ENCODE measurements around the gene DLX5. TPM values are rescaled to one million over a fixed set of nuclear protein-coding genes. Genes with fewer than 3 reads are reported as not detected.

The DLX5 gene
- total RNA-seq, 3 donors from 2014 or later = not detected

DNA sequence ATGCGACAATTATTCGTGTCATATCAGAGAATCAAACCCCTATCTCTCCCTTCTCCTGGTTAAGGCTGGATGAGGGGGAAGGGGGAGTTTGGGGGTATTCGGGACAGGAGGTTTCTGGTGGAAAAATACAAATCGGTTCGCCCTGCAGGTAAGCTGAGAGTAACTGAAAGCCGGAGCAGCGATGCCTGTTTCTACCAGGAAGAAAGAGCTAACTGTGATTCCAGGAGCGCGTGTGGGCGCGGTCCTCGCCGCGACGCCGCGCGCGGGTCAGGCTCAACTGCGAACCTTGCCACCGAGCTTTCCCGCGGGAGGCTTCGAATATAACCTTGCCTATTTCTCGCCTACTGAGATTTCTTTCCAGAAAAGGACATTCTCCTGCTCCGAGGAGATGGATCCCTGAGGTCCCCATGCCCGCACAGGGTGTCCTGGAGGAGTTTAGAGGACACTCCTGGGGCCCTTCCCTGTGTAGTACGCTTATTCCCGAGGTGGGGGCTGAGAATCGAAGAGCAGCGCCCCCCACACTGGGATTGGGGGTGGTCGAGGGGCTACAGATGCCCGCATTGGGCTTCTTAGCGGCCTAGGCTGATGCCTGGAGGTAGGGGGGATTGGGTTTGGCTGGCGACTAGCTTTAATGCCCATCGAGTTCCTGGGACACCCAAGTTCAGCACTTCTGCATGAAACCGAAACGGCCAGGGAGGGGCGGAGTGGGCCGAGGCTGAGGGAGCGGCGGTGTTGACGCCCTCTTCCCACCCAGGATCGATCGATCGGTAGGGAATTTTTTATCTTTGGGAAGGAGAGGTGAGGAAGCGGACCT, 32.2 kb downstream of the DLX5 start:
- H3K9me3 Mint-ChIP-seq = no peaks in the 10 kb centered on the region
- peaks cover 82% of the 10 kb centered on the region for H3K27me3 Mint-ChIP-seq (ENCODE audit: low read depth)
- DNase-seq (no peak), ATAC-seq (no peak)
- H3K4me1 Mint-ChIP-seq (ENCODE audit: low read depth) = no peaks in the 10 kb centered on the region
- H3K4me3 Mint-ChIP-seq = no peak overlapping the region
- H3K36me3 Mint-ChIP-seq (ENCODE audit: insufficient read depth) = no peaks in the 10 kb centered on the region

DNA sequence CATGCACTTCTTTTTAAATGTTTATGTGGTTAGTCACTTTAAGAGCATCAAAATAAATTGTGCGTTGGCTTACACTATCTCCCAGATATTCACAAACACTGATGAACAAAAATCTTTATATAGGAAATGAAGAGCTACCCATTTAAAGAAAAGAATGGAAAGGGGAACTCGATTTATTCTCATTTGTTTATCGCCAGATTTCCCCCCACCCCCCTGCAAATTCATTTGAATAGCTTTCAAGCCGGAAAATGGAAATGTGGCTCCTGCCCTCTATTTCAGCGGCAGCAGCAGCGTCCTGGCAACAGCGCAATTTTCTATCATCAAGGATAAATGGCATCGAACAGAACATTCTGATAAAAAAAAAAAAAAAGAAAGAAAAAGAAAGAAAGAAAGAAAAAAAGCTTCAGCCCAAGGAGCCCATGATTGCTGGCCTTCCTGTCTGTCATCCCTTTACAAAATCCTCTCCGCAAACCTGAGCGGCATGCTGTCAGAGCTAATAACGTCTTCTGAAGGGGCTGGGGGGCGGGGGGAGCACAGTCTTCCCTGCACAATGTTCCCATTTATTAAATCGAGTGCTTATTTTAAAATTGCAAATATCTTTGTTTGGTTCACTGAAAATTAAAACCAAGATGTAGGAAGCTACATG, 33.0 kb downstream of the DLX5 start:
- H3K4me1 Mint-ChIP-seq (ENCODE audit: low read depth) = no peaks in the 10 kb centered on the region
- DNase-seq (no peak), ATAC-seq (no peak)
- no peaks in the 10 kb centered on the region for H3K36me3 Mint-ChIP-seq (ENCODE audit: insufficient read depth)
- H3K9me3 Mint-ChIP-seq = no peaks in the 10 kb centered on the region
- no peak overlapping the region for H3K4me3 Mint-ChIP-seq
- H3K27me3 Mint-ChIP-seq (ENCODE audit: low read depth) = peaks cover 78% of the 10 kb centered on the region

DNA sequence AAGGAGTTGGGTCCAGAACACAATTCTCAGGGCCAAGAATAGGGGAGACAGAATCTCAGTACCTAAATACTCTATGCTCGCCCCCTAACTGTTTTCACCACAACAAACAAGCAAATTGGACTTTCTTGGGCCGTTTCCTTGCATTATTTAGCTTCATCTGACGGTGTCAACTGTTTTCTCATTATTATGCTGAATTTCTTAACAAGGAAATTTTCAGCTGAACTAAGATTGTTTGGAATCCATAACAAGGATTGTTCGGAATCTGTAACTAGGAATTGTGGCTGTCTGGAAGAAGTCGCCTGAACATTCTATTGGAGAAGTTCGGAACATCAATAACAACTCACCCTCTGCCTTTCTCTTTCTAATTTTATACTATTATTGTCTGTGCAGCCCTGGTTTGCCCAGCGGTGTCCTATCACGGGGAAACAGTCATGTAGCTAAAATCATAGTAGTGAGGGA, 34.7 kb downstream of the DLX5 start:
- no peak for DNase-seq
- no peaks in the 10 kb centered on the region for H3K9me3 Mint-ChIP-seq
- ATAC-seq = no peak
- no peak overlapping the region for H3K4me3 Mint-ChIP-seq
- H3K36me3 Mint-ChIP-seq (ENCODE audit: insufficient read depth) = no peaks in the 10 kb centered on the region
- H3K4me1 Mint-ChIP-seq (ENCODE audit: low read depth) = no peaks in the 10 kb centered on the region
- peaks cover 72% of the 10 kb centered on the region for H3K27me3 Mint-ChIP-seq (ENCODE audit: low read depth)

DNA sequence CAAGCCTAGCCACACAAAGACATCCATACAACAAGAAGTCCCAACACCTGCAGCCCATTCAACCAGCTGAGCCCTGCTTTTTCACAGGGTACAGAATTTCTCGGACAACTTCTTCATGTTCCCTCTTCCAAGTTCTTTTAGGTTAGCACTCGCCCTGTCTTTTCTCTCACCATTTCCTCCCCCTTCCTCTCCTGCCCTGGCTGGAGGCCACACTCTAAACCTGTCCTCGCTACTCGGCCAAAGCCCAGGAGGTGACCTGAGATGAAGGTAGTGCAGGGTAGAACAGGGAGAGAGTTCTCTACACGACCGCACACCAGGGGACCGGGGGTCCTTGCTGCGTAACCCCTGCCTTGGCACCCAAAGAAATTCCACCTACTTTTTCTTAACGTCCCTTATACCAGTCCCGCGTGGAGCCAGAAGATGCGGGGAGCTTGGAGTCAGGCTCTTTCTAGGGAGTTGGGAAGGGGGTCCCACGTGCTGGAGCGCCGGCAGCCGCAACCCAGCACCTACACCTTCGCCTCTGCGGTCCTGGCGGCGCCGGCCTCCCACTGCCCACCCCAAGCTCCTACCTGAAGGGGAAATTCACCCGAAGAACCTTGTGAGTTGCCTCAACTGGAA, 35.3 kb downstream of the DLX5 start:
- Mint-ChIP-seq H3K36me3 (ENCODE audit: insufficient read depth) (no peaks in the 10 kb centered on the region), H3K4me3 (no peak overlapping the region), H3K27me3 (ENCODE audit: low read depth) (peaks cover 66% of the 10 kb centered on the region), H3K9me3 (no peaks in the 10 kb centered on the region), H3K4me1 (ENCODE audit: low read depth) (no peaks in the 10 kb centered on the region)
- ATAC-seq (no peak), DNase-seq (no peak)

DNA sequence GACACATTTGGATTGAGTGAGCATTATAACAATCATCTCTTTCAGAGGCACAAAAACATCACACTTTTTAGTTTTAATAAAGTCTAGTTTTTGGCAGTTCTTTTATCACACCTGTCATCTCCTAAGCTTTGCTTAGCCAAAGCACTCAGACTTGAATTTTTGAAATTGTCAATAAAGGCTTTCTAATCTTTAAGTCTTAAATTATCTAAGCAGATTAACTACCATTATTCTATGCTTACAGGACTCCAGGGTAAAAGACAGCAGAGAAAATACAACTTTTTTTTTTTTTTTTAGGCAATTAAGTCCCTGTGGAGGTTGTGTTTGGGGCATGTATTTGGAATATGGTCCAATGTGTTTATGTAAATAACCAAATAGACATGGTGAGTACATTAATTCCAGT, 36.9 kb downstream of the DLX5 start:
- DNase-seq (no peak), ATAC-seq (no peak)
- H3K36me3 Mint-ChIP-seq (ENCODE audit: insufficient read depth) = no peaks in the 10 kb centered on the region
- no peaks in the 10 kb centered on the region for H3K9me3 Mint-ChIP-seq
- H3K4me3 Mint-ChIP-seq = no peak overlapping the region
- peaks cover 62% of the 10 kb centered on the region for H3K27me3 Mint-ChIP-seq (ENCODE audit: low read depth)
- no peaks in the 10 kb centered on the region for H3K4me1 Mint-ChIP-seq (ENCODE audit: low read depth)

DNA sequence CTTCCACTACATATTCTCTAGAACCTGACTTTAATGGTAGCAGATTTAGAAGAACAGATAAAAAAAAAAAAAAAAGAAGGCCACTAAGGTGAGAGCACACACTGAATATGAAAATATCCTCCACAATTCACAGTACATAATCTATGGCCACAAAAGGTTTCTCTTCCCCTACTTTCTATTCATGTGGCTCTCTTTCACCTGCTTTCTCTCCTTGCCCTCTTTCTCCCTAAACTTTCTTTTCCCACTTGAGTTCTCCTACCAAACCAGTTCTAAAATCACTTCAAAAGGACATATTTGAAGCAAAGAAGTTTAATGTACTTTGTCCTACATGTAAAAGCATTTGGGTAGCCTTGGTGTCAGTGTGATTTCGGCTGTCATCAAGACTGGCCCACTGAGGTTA, 37.7 kb downstream of the DLX5 start:
- Mint-ChIP-seq H3K4me3 (no peak overlapping the region), H3K36me3 (ENCODE audit: insufficient read depth) (no peaks in the 10 kb centered on the region), H3K9me3 (no peaks in the 10 kb centered on the region), H3K4me1 (ENCODE audit: low read depth) (no peaks in the 10 kb centered on the region), H3K27me3 (ENCODE audit: low read depth) (peaks cover 59% of the 10 kb centered on the region)
- no peak for ATAC-seq
- no peak for DNase-seq

DNA sequence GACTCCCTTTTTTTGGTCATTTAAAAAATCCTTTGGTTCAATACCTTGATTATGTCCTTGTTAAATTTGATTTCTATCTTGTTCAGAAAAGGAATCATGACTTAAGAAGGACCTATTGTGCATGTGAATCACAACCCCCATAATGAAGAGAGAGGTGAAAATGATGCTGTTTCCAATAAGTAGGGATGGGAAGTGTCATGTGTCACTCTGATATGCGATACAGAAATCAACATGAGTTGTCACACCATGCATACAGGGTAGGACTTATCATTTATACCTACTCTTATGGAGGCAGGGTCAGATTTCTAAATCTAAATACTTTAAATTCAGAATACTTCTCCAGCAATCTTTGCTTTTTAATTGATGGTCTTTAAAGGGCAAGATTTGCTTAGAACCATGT, 38.6 kb downstream of the DLX5 start:
- no peaks in the 10 kb centered on the region for H3K4me1 Mint-ChIP-seq (ENCODE audit: low read depth)
- H3K9me3 Mint-ChIP-seq = no peaks in the 10 kb centered on the region
- H3K36me3 Mint-ChIP-seq (ENCODE audit: insufficient read depth) = no peaks in the 10 kb centered on the region
- ATAC-seq (no peak), DNase-seq (no peak)
- no peak overlapping the region for H3K4me3 Mint-ChIP-seq
- peaks cover 56% of the 10 kb centered on the region for H3K27me3 Mint-ChIP-seq (ENCODE audit: low read depth)

DNA sequence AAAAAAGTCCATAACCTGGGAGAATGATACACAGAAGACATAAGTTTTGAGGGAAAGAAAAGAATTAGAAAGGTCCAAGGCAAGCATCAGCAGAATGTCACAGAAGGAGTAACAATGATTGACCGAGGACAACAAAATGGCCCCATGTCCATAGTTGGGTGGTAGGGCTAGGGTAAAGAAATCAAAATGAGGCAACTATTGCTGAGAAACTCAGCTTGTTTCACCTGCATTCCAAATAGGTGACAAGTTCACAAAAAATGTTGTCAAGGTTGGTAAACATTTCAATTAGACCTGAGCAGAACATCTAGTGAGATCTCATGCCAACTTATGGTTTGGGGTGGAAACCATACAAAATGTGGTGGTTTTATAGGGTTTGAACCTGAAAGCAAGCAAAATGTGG, 42.0 kb downstream of the DLX5 start:
- no peaks in the 10 kb centered on the region for H3K4me1 Mint-ChIP-seq (ENCODE audit: low read depth)
- DNase-seq = no peak
- H3K27me3 Mint-ChIP-seq (ENCODE audit: low read depth) = peaks cover 34% of the 10 kb centered on the region
- no peaks in the 10 kb centered on the region for H3K36me3 Mint-ChIP-seq (ENCODE audit: insufficient read depth)
- H3K4me3 Mint-ChIP-seq = no peak overlapping the region
- no peaks in the 10 kb centered on the region for H3K9me3 Mint-ChIP-seq
- no peak for ATAC-seq

DNA sequence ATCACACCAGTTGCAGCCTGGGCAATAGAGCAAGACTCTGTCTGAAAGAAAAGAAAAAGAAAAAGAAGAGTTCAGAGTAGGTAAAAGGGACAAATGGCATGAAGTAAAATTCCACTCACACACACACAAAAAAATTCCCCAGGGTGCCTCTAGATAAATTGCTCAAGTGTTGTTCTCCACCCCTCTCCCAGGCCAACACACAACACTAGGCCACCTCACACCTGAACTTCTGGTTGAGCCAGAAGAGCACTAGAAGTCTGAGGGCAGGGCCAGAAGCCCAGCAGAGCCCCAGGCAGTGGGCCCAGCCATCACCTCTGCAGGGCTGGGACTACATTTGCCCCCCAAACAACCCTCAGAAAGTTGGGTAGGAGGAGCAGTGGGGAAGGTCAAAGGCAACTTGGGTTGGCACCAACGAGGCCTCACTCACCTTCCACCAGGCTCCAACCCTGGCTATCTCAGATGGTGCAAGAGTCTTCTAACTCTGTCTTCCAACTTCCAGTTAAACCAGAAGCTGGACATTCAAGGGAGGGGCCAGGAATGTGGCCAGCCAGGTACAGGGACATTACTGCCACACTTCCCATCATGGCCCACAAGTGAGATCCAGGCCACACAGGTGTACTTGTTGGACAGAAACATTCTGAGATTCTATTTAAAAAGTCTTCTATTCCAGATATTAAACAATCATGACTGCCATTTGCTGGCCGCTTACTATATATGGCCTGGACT, 44.9 kb downstream of the DLX5 start:
- Mint-ChIP-seq H3K4me1 (ENCODE audit: low read depth) (no peaks in the 10 kb centered on the region), H3K27me3 (ENCODE audit: low read depth) (peaks cover 31% of the 10 kb centered on the region), H3K4me3 (no peak overlapping the region), H3K36me3 (ENCODE audit: insufficient read depth) (no peaks in the 10 kb centered on the region), H3K9me3 (no peaks in the 10 kb centered on the region)
- ATAC-seq (no peak), DNase-seq (no peak)

DNA sequence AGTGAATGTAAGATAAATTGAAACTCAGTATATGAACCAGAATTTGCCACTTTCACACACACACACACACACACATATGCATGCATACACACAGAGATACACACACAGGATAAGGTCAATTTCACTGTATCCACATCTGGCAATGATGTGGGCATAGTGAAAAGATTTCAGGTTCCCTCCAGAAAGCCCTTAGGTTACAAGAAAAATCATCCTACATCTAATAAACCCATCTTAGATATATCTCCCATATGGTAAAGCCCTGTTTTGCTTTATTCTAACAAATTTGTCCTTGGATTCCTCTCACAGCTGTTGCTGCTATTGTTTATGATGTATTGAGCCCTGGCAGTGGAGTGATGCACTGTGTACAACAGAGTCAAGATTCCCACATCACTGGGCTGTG, 47.2 kb downstream of the DLX5 start:
- peaks cover 19% of the 10 kb centered on the region for H3K27me3 Mint-ChIP-seq (ENCODE audit: low read depth)
- no peak for DNase-seq
- no peaks in the 10 kb centered on the region for H3K9me3 Mint-ChIP-seq
- ATAC-seq = no peak
- H3K36me3 Mint-ChIP-seq (ENCODE audit: insufficient read depth) = no peaks in the 10 kb centered on the region
- no peaks in the 10 kb centered on the region for H3K4me1 Mint-ChIP-seq (ENCODE audit: low read depth)
- H3K4me3 Mint-ChIP-seq = no peak overlapping the region

DNA sequence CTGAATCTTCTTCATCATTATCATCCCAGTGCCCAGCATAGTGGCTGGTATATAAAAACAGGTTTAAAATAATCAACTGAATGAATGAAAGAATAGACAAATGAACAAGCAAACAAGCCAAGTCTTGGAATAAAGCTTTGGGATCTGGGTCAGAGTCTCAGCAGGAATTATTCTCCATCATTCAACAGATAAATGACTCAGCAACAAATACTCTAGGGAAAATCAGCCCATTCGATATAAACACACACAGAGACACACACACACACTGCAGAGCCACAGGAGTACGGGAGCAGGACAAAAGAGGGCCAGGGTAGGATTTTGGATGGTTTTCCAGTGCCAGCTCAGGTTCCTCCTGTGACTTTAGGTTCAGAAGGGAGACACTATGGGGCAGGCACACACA, 48.5 kb downstream of the DLX5 start:
- H3K4me3 Mint-ChIP-seq = no peak overlapping the region

DNA sequence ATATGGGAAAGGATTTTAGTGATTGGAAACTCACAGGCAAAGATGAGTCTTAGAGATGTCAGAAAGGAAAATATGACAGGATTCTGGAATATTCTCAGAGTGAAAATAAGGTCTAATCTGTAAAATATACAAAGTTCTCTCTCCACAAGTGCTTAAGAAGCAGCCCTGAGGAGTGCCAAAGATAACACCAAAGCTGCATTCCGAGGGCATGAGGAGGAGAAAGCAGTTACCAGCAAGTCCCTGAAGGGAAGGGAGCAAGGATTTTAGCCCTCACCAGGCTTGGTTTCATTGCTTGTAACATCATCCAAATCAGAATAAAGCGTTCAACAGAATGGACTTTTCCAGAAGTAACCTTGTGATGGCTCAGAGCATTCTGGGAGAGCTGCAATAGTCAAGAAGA, 50.6 kb downstream of the DLX5 start:
- ATAC-seq (no peak), DNase-seq (no peak)
- H3K4me3 Mint-ChIP-seq = no peak overlapping the region
- H3K9me3 Mint-ChIP-seq = no peaks in the 10 kb centered on the region
- H3K27me3 Mint-ChIP-seq (ENCODE audit: low read depth) = peaks cover 24% of the 10 kb centered on the region
- no peaks in the 10 kb centered on the region for H3K4me1 Mint-ChIP-seq (ENCODE audit: low read depth)
- no peaks in the 10 kb centered on the region for H3K36me3 Mint-ChIP-seq (ENCODE audit: insufficient read depth)

More for the DNA sequence above, 48.5 kb downstream of the DLX5 start:
- no peaks in the 10 kb centered on the region for H3K9me3 Mint-ChIP-seq
- no peaks in the 10 kb centered on the region for H3K4me1 Mint-ChIP-seq (ENCODE audit: low read depth)
- no peak for ATAC-seq
- no peak for DNase-seq
- peaks cover 18% of the 10 kb centered on the region for H3K27me3 Mint-ChIP-seq (ENCODE audit: low read depth)
- no peaks in the 10 kb centered on the region for H3K36me3 Mint-ChIP-seq (ENCODE audit: insufficient read depth)

DNA sequence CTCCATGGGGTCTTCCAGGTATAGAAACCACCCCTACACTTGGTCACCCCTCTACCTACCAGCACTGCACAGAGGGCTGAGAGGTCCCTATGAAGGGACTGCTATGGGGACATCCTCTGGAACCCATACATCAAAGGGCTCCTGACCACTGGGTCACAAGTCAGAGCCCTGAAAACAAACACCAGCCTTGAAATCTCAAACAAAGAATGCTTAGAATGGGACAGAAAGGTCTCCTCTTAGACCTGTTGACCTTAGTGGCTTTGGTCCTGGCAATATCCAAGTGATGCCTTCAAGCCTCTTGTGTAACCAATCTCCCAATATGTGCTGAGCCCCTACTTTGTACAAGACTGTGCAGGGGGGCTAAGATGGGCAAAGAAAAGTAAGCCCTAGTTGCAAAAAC, 53.9 kb downstream of the DLX5 start:
- Mint-ChIP-seq H3K4me3 (no peak overlapping the region), H3K4me1 (ENCODE audit: low read depth) (no peaks in the 10 kb centered on the region), H3K36me3 (ENCODE audit: insufficient read depth) (no peaks in the 10 kb centered on the region), H3K9me3 (no peaks in the 10 kb centered on the region), H3K27me3 (ENCODE audit: low read depth) (peaks cover 35% of the 10 kb centered on the region)
- no peak for ATAC-seq
- no peak for DNase-seq

Data from activated T-cell treated with anti-CD3 and anti-CD28 coated beads, Interleukin-2, amount 50 U/mL, for 4 hours (primary cell).